SK-N-DZ (cell line): Measurements from ENCODE around the gene GPX5.
"Not testable (repeated sequence)": the region's sequence is repeated elsewhere in the genome, so short reads cannot be mapped to it uniquely, and the experiment has no call there.

Experiments used
- DNase-seq: peaks from one replicate; pipeline ENCODE4 v3.0.0-alpha.2; 2015; ENCODE audit warnings: low spot score

GPX5 gene

DNA sequence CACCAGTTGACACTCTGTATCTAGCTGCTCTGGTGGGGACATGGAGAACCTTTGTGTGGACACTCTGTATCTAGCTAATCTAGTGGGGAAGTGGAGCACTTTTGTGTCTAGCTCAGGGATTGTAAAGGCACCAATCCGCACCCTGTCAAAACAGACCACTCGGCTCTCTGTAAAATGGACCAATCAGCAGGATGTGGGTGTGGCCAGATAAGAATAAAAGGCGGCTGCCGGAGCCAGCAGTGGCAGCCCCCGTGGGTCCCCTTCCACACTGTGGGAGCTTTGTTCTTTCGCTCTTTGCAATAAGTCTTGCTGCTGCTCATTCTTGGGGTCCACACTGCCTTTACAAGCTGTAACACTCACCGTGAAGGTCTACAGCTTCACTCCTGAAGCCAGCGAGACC is 13.3 kb upstream of the GPX5 start:
- not testable (repeated sequence) for DNase-seq

DNA sequence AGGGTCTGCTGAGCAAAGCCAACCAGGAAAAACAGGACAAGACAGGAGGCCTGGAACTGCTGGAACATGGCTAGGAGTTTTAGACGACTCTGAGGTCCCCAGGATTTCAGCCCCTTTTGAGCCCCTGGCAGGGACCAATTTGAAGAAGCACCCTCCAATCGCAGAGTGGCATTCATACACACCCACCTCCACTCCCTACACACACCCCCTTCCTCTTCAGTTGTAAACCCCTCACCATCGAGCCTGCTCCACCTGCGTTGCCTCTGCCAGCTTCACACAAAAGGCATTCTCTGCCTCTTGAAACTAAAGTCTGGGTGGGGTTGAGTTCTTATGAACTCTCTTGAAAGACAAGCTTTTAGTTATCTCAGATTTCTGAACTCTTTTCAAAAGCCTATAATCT is 10.0 kb upstream of the GPX5 start, which contains the start of gene GPX6:
Gene GPX6 (minus strand): TSS at position 118 of the 400 bp plus-strand sequence. CDS start 50 bp downstream, at position 68.
- DNase-seq: no peak

DNA sequence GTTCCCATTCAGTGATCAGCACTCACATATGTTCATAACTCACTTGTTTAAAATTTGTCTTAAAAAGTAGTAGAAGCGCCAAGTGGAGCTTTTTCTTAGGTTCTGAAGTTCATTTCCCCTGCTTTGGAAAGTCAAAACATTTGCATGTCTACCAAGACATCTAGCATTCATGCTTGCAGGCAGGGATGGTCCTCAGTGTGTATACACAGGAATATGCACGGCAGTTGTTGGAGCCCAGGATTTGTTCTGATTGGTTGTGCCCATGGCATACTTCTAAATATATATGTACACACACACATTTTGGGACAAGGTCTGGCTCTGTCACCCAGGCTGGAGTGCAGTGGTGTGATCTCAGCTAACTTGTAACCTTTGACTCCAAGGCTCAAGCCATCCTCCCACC is 7.7 kb upstream of the GPX5 start:
- no peak for DNase-seq

DNA sequence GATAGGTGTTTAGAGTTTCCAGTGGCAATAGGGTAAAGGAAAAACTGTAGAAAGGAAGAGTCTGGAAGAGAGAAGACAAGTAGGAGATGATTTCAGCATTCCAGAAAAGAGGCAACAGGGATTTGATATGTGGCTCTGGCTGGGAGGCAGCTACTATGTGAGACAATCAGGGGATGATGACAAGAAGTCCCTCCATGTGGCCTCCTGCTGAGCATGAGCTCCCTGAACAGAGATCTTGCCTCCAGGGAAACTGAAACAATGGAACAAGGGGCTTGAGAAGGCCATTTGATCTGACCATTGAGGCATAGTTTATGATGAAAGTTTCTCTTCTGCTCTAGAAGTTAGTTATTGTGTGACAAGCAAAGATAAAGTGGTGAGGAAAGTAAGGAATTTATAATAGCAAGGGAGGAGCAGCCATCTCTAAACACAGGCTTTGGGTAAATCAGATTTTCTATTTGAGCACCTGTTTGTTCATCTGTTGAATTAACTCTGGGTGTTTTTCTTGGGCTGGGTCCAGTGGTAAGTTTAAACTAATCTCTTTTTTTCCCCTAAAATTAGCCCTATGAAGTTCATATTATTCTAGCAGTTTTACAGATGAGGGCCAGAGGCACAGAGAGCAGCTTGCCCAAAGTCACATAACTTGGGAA is 3.0 kb upstream of the GPX5 start:
- no peak for DNase-seq

DNA sequence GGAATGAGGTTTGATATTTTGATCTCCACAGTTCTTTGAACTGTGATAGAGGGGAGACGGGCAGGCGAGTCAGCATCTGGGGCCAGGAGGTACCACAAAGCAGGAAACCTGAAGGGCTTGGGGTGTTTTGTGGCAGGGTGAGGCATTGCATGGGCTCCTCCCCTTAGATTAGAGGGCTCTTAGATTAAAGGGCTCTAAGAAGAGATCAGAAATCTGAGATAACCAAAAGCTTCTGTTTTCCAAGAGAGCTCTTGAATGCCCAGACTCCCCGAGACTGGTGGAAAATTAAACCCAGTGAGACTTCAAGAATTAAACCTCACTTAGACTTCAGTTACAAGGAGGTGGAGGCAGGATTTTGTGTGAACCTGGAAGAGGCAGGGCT is 2.4 kb upstream of the GPX5 start:
- no peak for DNase-seq

DNA sequence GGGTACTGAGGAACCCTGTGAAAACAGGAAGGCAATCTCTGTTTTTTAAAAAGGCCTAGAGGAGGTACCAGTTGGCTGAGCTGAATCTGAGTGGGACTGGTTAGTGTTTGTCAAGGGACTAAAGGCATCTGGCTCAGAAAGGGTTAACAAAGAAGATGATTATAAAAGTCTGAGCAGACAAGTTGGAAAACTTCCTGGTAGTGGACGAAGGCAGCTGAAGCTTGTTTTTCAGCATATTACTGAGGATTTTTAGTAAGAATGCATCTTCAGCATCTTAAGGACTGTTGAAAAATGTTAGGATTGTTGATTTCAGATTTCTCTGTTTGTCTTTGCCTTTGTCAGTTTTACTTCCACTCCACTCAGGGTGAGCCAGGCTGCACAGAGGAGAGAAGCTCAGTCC is 5.1 kb downstream of the GPX5 start:
- DNase-seq: no peak

DNA sequence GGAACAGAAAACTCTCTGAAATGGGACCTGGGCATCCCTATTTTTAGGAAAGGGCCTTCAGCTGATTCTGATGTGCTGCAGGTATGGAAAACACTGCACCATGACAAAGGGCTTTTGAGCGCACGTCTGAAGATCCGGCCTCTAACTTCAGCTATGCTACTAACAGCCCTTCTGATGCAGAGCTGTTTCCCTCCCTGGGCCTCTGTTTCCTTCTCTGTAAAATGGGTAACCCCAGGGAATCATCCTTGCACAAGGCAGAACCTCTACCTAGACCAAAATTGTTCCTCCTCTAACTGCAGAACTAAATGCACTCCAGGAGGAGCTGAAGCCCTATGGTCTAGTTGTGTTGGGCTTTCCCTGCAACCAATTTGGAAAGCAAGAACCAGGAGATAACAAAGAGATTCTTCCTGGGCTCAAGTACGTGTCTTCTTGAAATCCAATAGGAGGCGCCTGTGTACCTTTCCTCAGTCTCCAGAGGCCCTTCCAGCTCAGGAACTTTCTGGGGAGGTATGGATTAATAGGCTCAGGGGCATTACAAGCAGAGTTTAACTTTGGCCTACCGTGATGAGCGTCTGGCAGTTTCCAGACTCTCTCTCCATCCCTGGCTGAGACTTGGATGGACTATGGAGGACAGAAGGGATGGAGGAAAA is 5.9 kb downstream of the GPX5 start:
- DNase-seq: no peak

DNA sequence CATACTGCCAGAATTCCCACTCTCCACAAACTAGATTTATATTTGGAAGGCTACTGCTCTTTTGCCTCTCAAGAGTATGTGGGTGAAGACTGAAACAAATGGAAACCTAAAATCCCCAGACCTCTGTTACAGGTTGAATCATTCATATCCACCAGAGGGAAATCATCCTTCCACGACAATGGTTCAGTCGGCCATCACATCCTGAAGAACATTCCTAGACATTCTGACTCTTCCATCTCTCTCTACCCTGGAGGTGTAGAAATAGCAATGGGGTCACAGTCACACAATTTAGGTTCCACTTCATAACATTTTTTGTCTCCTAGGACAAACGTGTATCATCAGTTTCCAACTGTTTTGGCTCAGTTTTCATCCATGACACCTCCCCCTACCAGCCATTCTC is 8.6 kb downstream of the GPX5 start:
- DNase-seq: no peak

DNA sequence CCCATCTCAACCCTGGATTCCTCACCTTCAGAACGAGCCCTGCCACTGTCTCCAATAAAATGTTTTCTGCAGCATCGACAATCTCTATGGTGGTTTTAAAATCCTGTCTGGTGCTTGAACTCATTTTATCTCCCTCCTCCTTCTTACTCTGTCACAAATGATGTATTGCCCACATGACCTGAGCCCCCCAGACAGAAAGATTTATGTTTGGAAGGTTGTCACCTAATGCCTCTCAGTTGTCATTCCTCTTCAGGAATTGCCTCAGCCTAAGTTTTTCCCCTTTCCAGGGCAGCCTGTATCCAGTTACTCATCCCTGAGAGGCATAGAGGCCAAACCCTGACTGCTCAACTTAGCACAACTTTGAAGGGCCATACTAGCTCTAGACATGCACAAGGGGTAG is 9.2 kb downstream of the GPX5 start:
- no peak for DNase-seq

DNA sequence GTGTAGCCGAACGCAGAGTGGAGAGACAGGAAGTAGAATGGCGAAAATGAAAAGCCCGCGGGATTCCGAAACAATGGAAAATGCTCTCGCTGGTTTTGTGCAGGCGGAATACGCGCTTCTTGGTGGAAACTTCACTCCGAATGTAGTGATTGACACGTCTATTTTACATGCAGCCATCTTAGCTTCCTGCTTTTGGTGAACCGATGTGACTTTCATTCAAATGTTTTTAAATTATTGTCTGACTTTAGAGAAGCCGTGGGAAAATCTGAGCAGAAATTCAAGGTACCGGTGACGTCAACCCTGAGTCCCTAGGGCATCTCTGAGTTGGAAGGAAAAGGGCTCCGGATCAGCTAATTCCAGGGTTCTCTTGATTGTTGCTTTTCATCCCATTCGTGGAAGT is 11.4 kb downstream of the GPX5 start:
- peak; percentile 47 for DNase-seq

DNA sequence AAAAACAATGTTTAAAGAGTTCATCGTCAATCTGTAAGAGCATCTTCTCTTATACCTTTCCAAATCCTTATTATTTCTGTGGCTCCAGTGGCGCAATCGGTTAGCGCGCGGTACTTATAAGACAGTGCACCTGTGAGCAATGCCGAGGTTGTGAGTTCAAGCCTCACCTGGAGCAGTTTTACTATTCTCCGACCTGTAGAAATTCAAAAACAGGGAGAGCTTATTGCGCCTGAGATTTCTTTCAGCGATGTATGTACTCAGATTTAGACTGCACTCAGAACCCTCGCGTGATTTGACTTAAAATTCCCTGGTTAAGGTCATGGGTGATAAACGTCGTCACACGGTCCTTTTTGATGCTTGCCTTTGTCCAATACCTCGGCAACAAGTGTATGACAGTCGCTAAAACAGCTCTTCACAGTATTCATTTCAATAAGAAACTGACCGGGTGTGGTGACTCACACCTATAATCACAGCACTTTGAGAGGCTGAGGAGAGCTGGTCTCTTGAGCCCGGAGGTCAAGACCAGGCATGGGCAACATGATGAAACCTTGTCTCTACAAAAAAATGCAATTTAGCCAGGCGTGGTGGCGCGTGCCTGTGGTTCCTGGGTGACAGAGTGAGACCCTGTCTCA is 11.9 kb downstream of the GPX5 start:
- peak; percentile 52 for DNase-seq

DNA sequence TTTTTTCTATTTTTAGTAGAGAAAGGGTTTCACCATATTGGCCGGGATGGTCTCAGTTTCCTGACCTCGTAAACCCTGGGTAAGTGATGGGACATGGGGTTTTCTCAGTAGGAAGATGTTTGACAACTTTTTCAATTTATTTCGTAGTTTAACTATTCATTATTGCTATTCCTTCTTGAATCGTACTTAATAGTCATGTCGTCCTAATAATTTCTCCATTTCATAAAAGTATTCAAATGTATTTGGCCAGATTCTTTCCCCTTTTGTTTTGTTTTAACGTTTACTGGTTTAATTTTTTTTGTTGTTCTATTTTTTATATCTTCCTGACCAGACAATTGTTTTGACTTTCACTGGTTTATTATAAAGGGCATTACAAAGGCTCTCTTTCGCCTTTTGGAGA is 16.3 kb downstream of the GPX5 start:
- DNase-seq: no peak

DNA sequence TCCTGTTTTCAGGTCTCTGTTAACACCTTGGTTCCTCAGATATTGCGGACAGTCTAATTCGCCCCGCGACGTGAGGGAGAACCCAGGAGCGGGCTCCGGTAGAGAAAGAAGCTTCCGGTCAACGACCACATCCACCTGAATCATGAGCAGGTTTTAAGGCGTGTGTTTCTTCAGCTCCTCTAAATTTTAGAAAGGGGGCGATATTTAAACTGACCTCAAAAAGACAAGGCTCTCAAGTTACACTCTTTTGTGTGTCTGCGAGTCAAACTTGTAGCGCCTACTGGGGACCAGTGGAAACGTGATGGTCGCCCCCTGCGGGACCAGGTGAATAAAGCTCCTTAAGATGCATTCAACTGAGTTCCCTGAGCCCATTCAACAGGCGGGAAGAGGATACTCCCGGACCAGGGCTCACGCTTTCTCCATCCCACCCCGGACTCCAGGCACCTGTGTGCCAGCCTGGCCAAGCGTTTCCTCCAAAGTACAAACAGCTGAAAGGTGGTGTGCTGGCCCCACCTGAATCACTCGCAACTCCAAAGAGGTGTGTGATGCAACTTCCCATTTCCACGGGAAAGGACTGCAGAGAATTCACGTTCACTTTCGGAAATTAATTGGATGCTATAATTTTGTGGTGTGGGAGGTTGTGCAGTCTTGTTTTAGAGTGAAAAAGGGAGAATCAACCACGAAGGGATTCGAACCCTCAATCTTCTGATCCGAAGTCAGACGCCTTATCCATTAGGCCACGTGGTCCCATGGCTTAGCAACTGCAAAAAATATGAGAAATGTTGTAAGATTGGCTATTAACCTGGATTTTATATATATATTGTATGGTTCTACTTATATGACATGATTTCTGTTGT is 17.0 kb downstream of the GPX5 start:
- DNase-seq: peak; percentile 76

DNA sequence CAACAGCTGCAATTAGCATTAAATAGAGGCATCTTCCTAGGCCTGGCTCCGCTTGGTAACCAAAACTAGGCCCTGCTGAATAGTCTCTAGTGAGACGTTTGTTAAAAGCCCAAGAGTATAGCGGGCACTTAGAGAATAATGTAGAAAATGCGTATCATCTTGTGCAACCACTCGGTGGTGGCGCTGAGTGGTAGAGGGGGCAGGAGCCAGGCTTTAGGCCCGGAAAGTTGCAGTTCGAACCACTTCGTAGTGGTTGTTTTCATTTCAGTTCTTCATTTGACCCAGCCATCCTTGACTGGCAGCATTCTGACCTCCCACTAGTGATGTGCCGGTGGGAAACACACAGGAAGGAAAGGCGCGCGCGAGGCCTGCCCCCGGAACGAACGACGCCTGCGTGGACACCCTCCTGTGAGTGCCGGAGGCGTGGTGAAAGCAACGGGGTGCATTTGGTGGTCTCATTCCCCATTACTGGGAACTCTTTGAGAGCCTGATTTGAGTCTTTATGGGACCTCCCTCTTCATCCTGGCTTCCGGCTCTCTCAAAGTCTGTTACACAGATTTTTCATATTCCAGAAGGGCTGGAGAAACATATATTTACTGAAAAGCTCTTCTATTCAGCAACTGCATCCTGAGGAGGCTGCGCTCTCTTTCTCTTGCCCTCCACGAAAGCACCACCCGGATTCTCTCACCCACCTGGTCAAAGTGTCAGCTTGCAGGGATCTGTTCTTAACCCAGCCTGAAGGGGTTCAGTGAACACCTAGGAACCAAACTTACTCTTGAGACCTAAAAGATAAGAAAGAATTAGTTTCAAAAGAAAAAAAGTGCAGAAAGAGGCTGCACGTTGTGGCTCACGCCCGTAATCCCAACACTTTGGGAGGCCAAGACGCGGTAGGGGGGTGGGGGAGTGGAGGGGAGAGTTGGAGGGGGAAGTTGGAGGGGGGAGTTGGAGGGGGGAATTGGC is 18.2 kb downstream of the GPX5 start:
- DNase-seq: peak; percentile 44

DNA sequence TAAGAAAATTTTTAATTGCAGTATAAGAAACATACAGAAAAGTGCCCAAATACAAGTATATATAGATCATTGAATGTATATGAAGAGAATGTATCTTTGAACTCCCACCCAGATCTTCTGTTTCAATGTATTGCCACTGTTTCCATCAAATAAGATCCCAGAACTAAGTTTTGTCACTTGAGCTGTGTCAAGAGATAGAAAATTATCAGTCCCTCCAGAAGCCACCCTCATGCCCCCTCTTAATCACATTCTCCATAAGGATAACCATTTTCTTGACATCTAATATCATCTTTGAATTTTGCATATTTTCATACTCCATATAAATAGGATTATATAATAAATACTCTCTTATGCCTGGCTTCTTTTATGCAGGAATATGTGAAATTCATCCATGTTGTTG is 20.3 kb downstream of the GPX5 start:
- no peak for DNase-seq

DNA sequence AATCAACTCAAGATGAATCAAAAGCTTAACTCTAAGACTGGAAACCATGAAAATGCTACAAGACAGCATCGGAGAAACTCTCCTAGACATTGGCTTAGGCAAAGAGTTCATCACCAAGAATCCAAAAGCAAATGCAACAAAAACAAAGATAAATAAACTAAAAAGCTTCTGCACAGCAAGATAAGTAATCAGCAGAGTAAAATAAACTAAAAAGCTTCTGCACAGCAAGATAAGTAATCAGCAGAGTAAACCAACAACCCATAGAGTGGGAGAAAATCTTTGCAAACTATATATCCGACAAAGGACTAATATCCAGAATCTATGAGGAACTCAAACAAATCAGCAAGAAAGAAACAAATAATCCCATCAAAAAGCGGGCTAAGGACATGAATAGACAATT is 21.3 kb downstream of the GPX5 start:
- not testable (repeated sequence) for DNase-seq

DNA sequence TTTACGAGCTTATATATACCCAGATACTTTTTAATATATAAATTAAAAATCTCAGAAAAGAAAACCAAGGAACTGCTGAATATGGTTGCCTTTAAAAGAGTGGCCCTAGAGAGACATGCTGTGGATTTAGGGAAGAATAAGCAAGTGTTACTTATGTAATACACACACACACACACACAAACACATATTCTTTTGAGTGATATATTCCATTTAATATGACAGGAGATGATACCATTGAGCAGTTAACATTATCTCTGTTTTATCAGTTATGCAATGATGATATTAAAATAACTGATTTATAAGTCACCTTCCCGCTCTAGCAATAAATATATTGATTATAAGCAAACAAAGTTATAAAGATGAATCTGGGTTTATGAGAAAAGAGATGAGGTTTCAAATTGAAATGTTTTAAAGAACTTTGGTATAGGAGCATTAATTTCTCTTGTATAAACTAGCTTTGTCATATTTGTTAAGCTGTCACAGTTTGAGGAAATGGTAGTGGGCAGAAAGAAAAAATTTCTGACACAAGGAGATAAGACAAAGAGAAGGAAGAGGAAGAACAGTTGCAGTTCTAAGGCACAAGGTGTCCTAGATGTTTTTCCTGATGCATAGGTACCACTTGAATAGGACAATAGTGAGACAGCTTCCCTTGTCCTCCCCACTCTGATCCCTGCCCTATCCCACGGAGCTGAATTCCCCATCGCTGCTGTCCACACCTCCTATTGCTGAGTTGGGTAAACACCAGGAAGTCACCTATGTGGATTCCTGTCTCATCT is 26.4 kb downstream of the GPX5 start:
- no peak for DNase-seq

DNA sequence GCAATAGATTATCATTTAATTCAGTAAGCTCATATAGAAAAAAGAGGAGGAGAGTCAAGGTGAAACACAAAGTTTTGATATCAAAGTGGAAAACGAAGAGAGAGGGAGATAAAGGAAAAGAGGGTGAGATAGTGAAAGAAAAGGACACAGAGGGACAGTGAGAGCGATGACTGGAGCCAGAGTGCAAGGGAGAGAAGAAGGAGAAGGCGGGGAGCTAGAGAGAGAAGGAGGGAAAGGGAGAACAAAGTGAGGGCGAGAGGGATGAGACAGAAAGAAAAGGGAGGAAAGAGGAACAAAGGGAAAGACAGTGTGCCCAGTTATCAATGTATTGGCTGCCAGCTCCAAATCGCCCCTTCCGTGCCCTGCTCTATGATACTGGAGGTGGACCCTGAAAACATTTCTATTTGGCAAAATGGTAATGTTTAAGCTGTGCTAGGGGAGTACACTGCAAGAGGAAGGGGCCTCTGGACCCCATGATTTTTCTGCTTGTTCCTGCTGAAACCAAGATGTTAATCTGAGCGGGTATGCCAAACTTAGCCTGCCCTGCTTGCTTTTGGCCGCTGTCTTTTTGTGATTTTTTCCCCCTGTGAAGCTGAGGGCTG is 27.8 kb downstream of the GPX5 start:
- DNase-seq: no peak

DNA sequence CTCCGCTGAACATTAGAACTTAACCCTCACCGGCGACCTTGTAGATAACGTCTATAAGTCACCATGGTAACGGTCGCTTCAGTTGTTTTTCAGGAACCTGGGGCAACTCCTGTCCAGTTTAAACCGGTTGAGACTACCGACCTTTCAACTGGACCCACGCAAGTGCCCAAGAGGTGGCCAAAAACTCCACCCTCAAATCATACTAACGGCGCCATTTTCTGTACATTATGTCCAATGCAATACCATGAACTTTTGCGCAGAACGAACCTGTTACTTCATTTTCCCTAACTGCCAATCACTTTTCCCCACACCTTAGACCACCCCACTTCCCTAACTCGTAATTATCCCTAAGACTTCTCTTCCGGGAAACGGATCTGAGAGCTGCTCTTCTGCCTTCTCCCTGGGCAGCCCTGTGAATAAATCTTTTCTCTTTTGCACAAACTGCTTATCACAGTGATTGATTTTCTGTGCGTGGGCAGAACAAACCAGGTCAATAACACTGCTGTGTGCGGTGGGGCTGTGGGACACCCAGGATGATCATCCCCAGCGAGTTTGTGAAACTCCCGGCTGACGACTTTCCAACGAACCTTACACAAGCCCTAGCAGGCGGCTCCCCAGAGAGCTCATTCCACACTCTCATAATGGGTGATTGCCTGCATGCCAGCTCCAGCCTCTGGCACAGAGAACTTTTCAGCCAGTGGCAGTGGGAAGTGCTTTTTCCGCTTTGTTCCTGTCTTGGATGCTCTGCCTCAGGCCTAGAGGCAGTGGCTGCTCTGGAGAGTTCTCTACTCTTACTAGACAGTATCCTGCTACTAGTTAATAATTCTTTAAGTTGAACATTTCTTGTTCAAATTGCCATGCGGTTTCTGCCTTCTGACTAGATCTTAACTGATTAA is 28.6 kb downstream of the GPX5 start:
- no peak for DNase-seq
